Aorta (tissue), 5 donors: Measurements from ENCODE around the gene ADAMTSL1. TPM values are rescaled to one million over a fixed set of nuclear protein-coding genes. Genes with fewer than 3 reads are reported as not detected.

Source experiments
- ATAC-seq: fragments of 200-7000 bp; cut with Tn5 transposase; one replicate; pipeline ENCODE4 v1.9.1; 2022; ENCODE audit warnings: moderate library complexity; ENCODE audit not compliant: low FRiP score
- DNase-seq, 2 donors: peaks; one replicate each; pipeline ENCODE4 v3.0.0-alpha.2; 2020
- H3K27ac ChIP-seq, 2 donors: one replicate each; pipeline ENCODE4 v1.5.1; 2013; ENCODE audit warnings: low read length in 2 of 2, mild to moderate bottlenecking in 2 of 2, moderate library complexity in 2 of 2, control low read depth in 1 of 2, inconsistent platforms in 1 of 2, low read depth in 1 of 2
- H3K27me3 ChIP-seq, 2 donors: one replicate each; pipeline ENCODE4 v1.6.1; 2013; ENCODE audit warnings: control low read depth in 1 of 2, low read length in 1 of 2, mild to moderate bottlenecking in 1 of 2, moderate library complexity in 1 of 2; ENCODE audit not compliant: insufficient read depth in 2 of 2, control insufficient read depth in 1 of 2
- H3K36me3 ChIP-seq, 2 donors: one replicate each; pipeline ENCODE4 v1.6.1; 2013; ENCODE audit warnings: control low read depth in 1 of 2, low read length in 1 of 2, mild to moderate bottlenecking in 1 of 2; ENCODE audit not compliant: insufficient read depth in 2 of 2, control insufficient read depth in 1 of 2
- H3K4me1 ChIP-seq, 2 donors: one replicate each; pipeline ENCODE4 v1.6.1; 2013; ENCODE audit warnings: low read length in 2 of 2, control low read depth in 1 of 2, mild to moderate bottlenecking in 1 of 2, moderate library complexity in 1 of 2; ENCODE audit not compliant: insufficient read depth in 2 of 2, control insufficient read depth in 1 of 2
- H3K4me3 ChIP-seq, 2 donors: one replicate each; pipeline ENCODE4 v1.5.1; 2013; ENCODE audit warnings: low read length in 2 of 2, control low read depth in 1 of 2, mild to moderate bottlenecking in 1 of 2
- H3K9me3 ChIP-seq: one replicate; pipeline ENCODE4 v1.6.1; 2013; ENCODE audit warnings: mild to moderate bottlenecking, low read length; ENCODE audit not compliant: control insufficient read depth
- WGBS, 2 donors: extraction: QIAGEN DNeasy Blood & Tissue Kit; methylation state at CpG; one replicate each; pipeline ENCODE4 v1.1.7; 2013; 5-methylcytosine and 5-hydroxymethylcytosine counted together
- intact Hi-C, 2 donors: fragments of 100-400 bp; cut with DNase I; formaldehyde crosslinking; loops; one replicate each; pipeline versions ENCODE4 v1.14.2 to v1.15.0; 2022
- polyA plus RNA-seq, 2 donors: library from polyadenylated mRNA; stranded (reverse); fragments of 200-250 nt; gene quantifications; one replicate each; pipeline ENCODE4 v1.2.3, GENCODE V29; 2013
- total RNA-seq, 2 donors: library from RNA; stranded (reverse); fragmentation: NEBNext Ultra II Directional; extraction: Animal tissue kit (Norgen Biotek cat#: 25700); gene quantifications; one replicate each; pipeline ENCODE4 v1.2.1, GENCODE V29; 2021
- donor health status: healthy with polysubstance abuse.
- donor health status: Bipolar disorder and iron deficiency.
- donor health status: DM: no; HTN: no; CAD: no.
- donor health status: DM: no; HTN: no; CAD: no.
- donor health status: DM: yes; HTN: yes; CAD: no.

ADAMTSL1 gene
- total and polyA plus RNA-seq, 4 donors, result 6.6 to 54.2 (median 30.0) TPM

DNA sequence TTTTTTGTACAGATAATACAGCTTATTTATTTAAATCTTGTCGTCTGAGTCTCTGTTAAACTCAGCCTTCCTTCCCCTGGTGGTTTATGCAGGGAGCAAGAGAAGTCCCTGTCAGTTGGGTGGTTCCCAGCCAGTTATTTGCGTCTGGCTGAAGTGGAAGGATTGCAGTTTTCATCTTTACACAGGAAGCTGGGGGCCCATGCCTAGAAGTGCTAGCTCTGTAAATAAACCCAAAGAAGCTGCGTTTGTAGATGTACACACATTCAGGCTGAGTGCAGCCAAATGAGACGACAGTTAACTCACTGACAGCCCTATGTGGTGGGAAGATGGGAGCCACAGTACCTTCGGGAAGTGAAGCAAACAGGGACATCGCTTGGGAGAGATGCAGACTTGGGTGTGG, 437.0 kb downstream of the ADAMTSL1 start:
- H3K4me1 ChIP-seq, result no peaks in the 10 kb centered on the region
- H3K4me3 ChIP-seq, result no peak overlapping the region
- H3K27me3 ChIP-seq, result no peaks in the 10 kb centered on the region
- ATAC-seq (no peak), DNase-seq (no peak)
- WGBS, 2 donors, result 59 to 76% methylated on average over 6 of the region's 6 CpGs
- H3K27ac ChIP-seq, result no peak overlapping the region
- intact Hi-C loops, result no loop called here
- no peaks in the 10 kb centered on the region for H3K36me3 ChIP-seq
- no peaks in the 10 kb centered on the region for H3K9me3 ChIP-seq

DNA sequence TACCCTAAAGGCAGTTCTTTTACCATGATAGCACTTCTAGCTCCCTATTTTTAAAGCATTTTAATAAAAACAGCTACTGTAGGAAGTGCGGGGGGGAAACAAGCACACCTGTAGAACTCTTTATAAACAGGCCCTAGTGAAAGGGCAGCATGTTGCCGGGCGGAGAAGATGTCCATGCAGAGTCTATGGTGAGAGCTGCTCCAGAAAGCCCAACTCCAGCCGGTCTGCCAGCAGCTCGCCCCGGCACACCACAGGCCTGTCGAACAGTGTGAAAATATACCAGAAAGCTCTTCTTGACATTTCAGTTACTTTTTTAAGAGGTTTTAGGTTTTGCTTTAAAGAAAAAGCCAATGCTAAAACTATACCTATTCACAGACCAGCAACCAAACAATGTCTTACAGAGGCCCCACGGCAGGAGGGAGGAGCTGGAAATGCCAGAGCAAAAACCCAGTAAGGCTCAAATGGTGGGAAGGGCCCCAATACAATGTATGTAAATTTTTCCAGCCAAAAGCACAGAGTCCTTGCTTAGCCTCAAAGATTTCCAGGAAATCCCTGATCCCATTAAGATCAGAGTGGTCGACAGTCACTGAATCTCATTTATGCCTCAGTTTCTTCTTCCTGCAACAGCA, 437.9 kb downstream of the ADAMTSL1 start:
- Histone ChIP-seq H3K4me3 (no peak overlapping the region), H3K27me3 (no peaks in the 10 kb centered on the region), H3K9me3 (no peaks in the 10 kb centered on the region), H3K4me1 (no peaks in the 10 kb centered on the region), H3K36me3 (no peaks in the 10 kb centered on the region), H3K27ac (no peak overlapping the region)
- no peak for ATAC-seq
- DNase-seq, result no peak
- intact Hi-C loops, result no loop called here
- 92 to 95% methylated on average over 9 of the region's 9 CpGs for WGBS, 2 donors

DNA sequence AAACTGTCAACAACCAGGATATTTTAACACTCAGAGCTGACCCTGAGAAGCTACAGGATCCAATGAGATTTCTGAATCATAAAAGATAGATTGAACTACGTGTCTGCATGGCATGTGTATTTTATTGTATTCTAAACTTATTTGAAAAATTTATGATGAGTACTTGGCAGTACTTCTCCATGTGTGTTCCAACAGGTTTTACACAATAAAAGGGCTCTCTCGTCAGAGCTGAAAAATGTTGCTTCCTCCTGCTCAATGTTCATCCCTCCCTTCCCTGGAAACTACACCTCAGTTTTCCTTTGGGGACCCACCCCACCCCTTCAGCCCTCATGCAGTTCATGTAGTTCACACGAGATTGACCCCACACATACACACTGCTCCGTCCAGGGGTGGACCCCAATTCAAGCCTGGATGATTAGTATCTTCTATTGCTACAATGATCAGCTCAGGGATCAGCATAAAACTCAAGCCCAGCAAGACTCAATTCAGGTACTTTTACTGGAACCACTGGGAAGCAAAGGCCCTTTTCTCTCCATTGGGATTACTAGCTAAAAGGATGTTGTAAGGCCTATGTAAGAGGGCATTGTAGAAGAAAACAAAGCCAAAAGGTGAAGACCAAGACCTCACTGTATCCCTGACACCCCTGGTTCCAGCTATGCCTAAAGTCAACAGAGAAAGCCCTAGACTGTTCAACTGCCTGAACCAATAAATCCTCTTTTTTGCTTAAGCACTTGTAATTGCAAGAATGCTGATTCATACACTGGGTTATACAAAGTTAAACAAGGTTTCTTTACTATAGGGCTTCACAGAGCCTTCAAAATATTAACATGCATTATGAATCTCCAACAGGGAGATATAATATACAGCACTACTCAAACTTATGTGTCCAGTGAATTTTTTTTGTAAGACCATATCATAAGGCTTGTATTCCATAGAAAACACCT, 446.5 kb downstream of the ADAMTSL1 start:
- 76 to 85% methylated on average over 4 of the region's 4 CpGs for WGBS, 2 donors
- ATAC-seq, result no peak
- Histone ChIP-seq H3K4me1 (peaks cover 0 to 3% of the 10 kb centered on the region in 2 donors), H3K36me3 (no peaks in the 10 kb centered on the region), H3K27me3 (no peaks in the 10 kb centered on the region), H3K9me3 (no peaks in the 10 kb centered on the region), H3K4me3 (no peak overlapping the region), H3K27ac (no peak overlapping the region)
- no peak for DNase-seq
- intact Hi-C loops, result no loop called here

DNA sequence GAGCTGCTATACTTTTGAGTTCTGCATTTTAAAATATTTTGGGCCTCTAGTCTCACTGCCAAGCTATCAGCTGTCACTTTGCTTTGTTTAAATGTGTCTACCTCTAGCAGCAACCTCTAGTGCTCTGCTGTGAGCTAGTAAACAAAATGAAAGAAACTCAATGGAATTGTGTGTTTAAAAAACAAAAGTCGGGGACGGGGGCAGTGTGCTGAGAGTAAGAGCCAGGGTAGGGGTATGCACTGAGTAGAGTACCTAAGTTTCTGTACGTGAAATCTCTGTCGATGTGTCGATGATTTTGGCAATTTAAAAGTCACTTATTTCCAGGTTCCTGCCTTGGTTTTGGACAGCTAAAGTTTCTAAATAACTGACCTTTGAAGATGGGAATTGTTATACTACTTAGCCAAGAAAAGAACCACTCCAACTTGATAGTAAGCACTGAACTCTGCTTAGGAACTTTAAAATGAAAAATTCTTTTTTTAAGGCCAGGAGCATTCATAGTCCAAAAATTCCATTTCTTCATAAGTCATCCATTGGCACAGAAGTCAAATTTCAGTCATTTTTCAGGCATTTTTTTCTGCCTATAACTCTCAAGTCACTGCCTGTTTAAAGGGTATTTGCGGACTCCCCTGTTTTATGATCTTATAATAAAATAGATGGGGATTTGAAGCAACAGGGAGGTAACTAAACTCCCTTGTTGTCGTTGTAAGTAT, 447.6 kb downstream of the ADAMTSL1 start:
- Histone ChIP-seq H3K27ac (peak overlapping the region; percentile 73 to 78), H3K4me3 (no peak overlapping the region), H3K27me3 (no peaks in the 10 kb centered on the region), H3K4me1 (peaks cover 0 to 3% of the 10 kb centered on the region in 2 donors), H3K9me3 (no peaks in the 10 kb centered on the region), H3K36me3 (no peaks in the 10 kb centered on the region)
- intact Hi-C loops, result no loop called here
- 12 to 18% methylated on average over 7 of the region's 7 CpGs for WGBS, 2 donors
- DNase-seq (no peak), ATAC-seq (peak; percentile 17)

DNA sequence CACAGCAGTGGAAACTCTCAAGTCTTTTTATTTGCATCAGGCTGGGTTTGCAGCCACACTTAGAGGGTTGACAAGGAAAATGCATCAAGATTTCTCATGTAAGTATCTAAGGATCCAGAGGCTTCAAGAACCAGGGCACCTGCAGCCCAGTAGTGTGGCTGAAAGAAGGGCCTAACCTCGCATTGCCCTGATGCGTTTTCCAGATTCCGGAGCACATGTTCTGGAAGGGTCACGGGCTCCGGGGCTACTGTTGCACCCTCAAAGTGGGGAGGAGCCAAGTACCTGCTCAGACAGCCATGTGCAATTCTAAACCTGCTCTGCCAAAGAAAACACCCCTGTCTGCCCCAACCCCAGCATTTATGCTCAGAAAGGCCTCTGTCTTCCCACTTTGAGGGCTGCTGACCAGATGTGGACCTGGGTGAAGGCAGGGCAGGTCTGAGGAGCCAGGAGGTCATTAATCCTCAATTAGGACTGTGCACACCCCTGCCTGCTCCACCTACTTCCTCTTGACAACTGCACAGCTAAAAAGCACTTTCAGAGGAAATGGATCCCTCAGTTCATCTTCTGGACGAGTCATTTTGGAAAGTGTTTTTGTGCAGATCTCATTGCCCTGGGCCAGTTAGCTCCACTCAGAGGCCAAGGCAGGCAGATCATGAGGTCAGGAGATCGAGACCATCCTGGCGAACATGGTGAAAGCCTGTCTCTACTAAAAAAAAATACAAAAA, 448.4 kb downstream of the ADAMTSL1 start:
- ATAC-seq (no peak), DNase-seq (no peak)
- H3K9me3 ChIP-seq, result no peaks in the 10 kb centered on the region
- no peaks in the 10 kb centered on the region for H3K27me3 ChIP-seq
- intact Hi-C loops, result no loop called here
- H3K4me1 ChIP-seq, result peaks cover 0 to 3% of the 10 kb centered on the region in 2 donors
- WGBS, 2 donors, result 51 to 59% methylated on average over 8 of the region's 8 CpGs
- H3K27ac ChIP-seq, result peak overlapping the region in 1 of 2 donors; percentile 78
- no peak overlapping the region for H3K4me3 ChIP-seq
- no peaks in the 10 kb centered on the region for H3K36me3 ChIP-seq

DNA sequence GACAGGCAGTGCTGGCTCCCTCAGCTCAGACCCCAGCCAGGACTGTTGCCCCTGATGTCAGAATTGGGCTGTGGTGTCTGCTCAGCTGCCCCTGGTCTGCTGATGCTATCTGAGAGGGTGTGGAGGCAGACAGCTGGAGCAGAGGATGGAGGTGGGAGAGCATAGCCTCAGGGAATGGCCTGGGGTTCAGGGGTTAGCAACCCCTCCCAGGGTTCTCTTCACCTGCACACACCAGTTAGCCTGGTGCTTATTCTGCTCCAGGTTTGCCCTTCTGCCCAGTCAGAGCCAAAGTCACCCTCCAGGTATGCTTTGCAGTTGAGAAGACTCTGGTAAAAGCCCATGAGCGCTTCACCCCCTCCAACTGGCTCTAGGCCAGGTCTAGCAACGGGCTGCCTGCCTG, 449.2 kb downstream of the ADAMTSL1 start:
- no peak for DNase-seq
- Histone ChIP-seq H3K4me3 (no peak overlapping the region), H3K27ac (no peak overlapping the region), H3K4me1 (peaks cover 0 to 3% of the 10 kb centered on the region in 2 donors), H3K36me3 (no peaks in the 10 kb centered on the region), H3K27me3 (no peaks in the 10 kb centered on the region), H3K9me3 (no peaks in the 10 kb centered on the region)
- WGBS, 2 donors, result 41 to 45% methylated on average over 2 of the region's 2 CpGs
- no peak for ATAC-seq
- intact Hi-C loops, result no loop called here

DNA sequence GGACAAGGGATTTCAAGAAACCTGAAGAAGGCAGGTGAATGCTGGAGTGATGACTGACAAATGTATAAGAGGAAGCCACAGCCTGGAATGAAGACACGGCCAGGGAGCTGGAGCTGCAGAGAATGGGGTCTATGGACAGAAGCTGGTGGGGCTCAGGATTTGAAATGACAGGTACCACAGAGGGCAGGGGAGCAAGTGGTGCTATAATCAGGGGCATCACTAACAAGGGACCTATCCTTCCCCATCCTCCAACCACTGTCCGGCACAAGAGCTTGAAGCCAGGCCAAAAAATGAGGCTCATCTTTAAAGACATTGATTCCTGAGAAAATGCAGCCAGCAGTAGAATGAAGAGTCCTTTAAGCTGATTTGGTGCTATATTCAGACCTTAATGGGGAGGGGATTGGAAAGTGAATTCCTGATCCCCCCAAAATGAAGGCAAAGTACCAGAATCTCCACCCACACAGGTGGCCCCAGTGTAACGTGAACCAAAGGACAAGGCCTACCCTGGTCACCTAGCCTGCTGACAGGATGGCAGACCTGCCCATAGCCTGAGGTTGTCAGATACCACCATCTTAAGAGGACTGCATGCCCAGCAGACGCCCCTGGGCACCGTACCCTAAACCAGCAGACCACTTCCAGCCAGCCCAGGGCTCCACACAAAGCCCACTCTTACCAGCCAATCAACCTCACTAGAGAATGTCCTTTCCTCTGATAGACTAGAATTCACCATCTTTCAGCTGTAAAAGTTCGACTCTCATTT, 449.9 kb downstream of the ADAMTSL1 start:
- Histone ChIP-seq H3K4me1 (peaks cover 0 to 3% of the 10 kb centered on the region in 2 donors), H3K27ac (no peak overlapping the region), H3K4me3 (no peak overlapping the region), H3K9me3 (no peaks in the 10 kb centered on the region), H3K36me3 (no peaks in the 10 kb centered on the region), H3K27me3 (no peaks in the 10 kb centered on the region)
- DNase-seq, result no peak
- WGBS, 2 donors, result 95 to 97% methylated on average over 6 of the region's 6 CpGs
- intact Hi-C loops, result no loop called here
- no peak for ATAC-seq

DNA sequence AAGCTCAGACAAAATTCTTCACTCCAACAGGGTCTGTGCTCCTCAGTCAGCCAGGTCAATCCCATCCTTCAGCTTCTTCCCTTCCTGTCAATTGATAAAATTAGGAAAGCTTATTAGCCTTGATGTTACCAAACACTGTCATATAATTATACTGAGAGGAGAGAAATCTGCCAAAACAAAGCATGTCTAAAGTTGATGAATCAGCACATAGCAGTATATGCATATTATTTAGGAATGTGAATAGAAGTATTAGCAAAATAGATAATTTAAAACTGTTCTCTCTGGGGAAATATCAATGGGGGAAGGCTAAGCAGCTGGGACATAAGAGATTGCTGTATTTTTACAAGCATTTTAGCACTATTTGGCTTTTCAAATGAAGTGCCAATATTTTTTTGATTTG, 451.9 kb downstream of the ADAMTSL1 start:
- intact Hi-C loops, result no loop called here
- Histone ChIP-seq H3K27me3 (no peaks in the 10 kb centered on the region), H3K27ac (no peak overlapping the region), H3K4me3 (no peak overlapping the region), H3K9me3 (no peaks in the 10 kb centered on the region), H3K36me3 (no peaks in the 10 kb centered on the region), H3K4me1 (peaks cover 0 to 3% of the 10 kb centered on the region in 2 donors)
- ATAC-seq (no peak), DNase-seq (no peak)
